IMR-90 (cell line): ENCODE data around the gene PCDHB11. TPM values are rescaled to one million over a fixed set of nuclear protein-coding genes. Genes with fewer than 3 reads are reported as not detected.
"Not testable (repeated sequence)": the region's sequence is repeated elsewhere in the genome, so short reads cannot be mapped to it uniquely, and the experiment has no call there.

Source experiments
- ATAC-seq: fragments of 200-7000 bp; cut with Tn5 transposase; 2 replicates; pipeline ENCODE4 v1.9.1; 2020; ENCODE audit warnings: low read depth, mild to moderate bottlenecking, moderate library complexity
- BruUV-seq: library from RNA; stranded (reverse); fragments of 400-500 nt; replicated peaks from 2 replicates; lab custom pipeline; 2021; lab: Mats Ljungman, UMichigan
- CTCF ChIA-PET: fragments of 300-600 bp; formaldehyde crosslinking; extraction: SDS; loops from one replicate; lab custom pipeline; 2021; ENCODE audit warnings: antibody characterized with exemption; lab: Yijun Ruan, JAX
- POLR2A ChIA-PET: fragments of 300-600 bp; sonication (Branson Sonifier 250); formaldehyde crosslinking; loops from one replicate; lab custom pipeline; 2022; ENCODE audit warnings: antibody characterized with exemption; ENCODE audit not compliant: unreplicated experiment; lab: Charles Lee
- DNase-seq: peaks from one replicate; pipeline ENCODE4 v3.0.0; 2013
- H2AFZ ChIP-seq: replicated peaks from 2 replicates; pipeline ENCODE3; 2013; ENCODE audit warnings: low read length, mild to moderate bottlenecking; ENCODE audit not compliant: poor library complexity
- H2AK5ac ChIP-seq: 2 replicates; pipeline ENCODE4 v1.6.1; 2013; ENCODE audit warnings: low read depth, low read length, inconsistent platforms
- H2AK9ac ChIP-seq: replicated peaks from 2 replicates; pipeline ENCODE3; 2013; ENCODE audit warnings: mild to moderate bottlenecking, low read depth, low read length, moderate library complexity; ENCODE audit not compliant: poor library complexity
- H2BK120ac ChIP-seq: 2 replicates; pipeline ENCODE4 v1.6.1; 2013; ENCODE audit warnings: low read depth, low read length, inconsistent platforms
- H2BK15ac ChIP-seq: 3 replicates; pipeline ENCODE4 v1.6.1; 2013; ENCODE audit warnings: low read depth, low read length, inconsistent platforms
- H2BK20ac ChIP-seq: 2 replicates; pipeline ENCODE4 v1.6.1; 2013; ENCODE audit warnings: low read depth, mild to moderate bottlenecking, inconsistent platforms, low read length, moderate library complexity
- H2BK5ac ChIP-seq: 2 replicates; pipeline ENCODE4 v1.6.1; 2013; ENCODE audit warnings: mild to moderate bottlenecking, low read depth, low read length, inconsistent platforms; ENCODE audit not compliant: poor library complexity, severe bottlenecking
- H3K14ac ChIP-seq: replicated peaks from 2 replicates; pipeline ENCODE4 v1.6.1; 2013; ENCODE audit warnings: low read depth, low read length, inconsistent platforms
- H3K18ac ChIP-seq: 2 replicates; pipeline ENCODE4 v1.6.1; 2013; ENCODE audit warnings: low read depth, low read length, control low read depth
- H3K23ac ChIP-seq: 2 replicates; pipeline ENCODE4 v1.6.1; 2013; ENCODE audit warnings: low read depth, low read length, inconsistent platforms
- H3K27ac ChIP-seq: 2 replicates; pipeline ENCODE4 v1.5.1; 2013; ENCODE audit warnings: mild to moderate bottlenecking, control low read depth, low read length; ENCODE audit not compliant: insufficient read depth
- H3K27me3 ChIP-seq: 2 replicates; pipeline ENCODE4 v1.6.1; 2013; ENCODE audit warnings: low read length; ENCODE audit not compliant: control insufficient read depth, insufficient read depth
- H3K36me3 ChIP-seq: 2 replicates; pipeline ENCODE4 v1.6.1; 2013; ENCODE audit warnings: low read length, mixed read lengths; ENCODE audit not compliant: control insufficient read depth, insufficient read depth
- H3K4ac ChIP-seq: 2 replicates; pipeline ENCODE4 v1.6.1; 2013; ENCODE audit warnings: low read depth, low read length, inconsistent platforms
- H3K4me1 ChIP-seq: 2 replicates; pipeline ENCODE4 v1.6.1; 2013; ENCODE audit warnings: low read length, mixed read lengths; ENCODE audit not compliant: control insufficient read depth, insufficient read depth
- H3K4me2 ChIP-seq: 2 replicates; pipeline ENCODE4 v1.6.1; 2013; ENCODE audit warnings: low read depth, mild to moderate bottlenecking, control low read depth, low read length, moderate library complexity
- H3K4me3 ChIP-seq: 2 replicates; pipeline ENCODE4 v1.5.1; 2013; ENCODE audit warnings: low read depth, mild to moderate bottlenecking, control low read depth, low read length, moderate library complexity; ENCODE audit not compliant: insufficient read depth
- H3K56ac ChIP-seq: 2 replicates; pipeline ENCODE4 v1.6.1; 2013; ENCODE audit warnings: low read length, inconsistent platforms; ENCODE audit not compliant: insufficient read depth; ENCODE audit errors: extremely low read depth
- H3K79me1 ChIP-seq, 2 experiments: 2 replicates each; pipeline ENCODE4 v1.6.1; 2013; ENCODE audit warnings: low read length in 2 of 2, inconsistent platforms in 1 of 2, low read depth in 1 of 2
- H3K9ac ChIP-seq: 2 replicates; pipeline ENCODE4 v1.6.1; 2013; ENCODE audit warnings: low read depth, low read length, control low read depth
- H3K9me1 ChIP-seq: 2 replicates; pipeline ENCODE4 v1.6.1; 2013; ENCODE audit warnings: low read length, inconsistent platforms; ENCODE audit not compliant: insufficient read depth
- H3K9me3 ChIP-seq: 2 replicates; pipeline ENCODE4 v1.6.1; 2013; ENCODE audit warnings: low read length; ENCODE audit not compliant: control insufficient read depth, insufficient read depth
- H4K20me1 ChIP-seq: 2 replicates; pipeline ENCODE4 v1.6.1; 2013; ENCODE audit warnings: low read length, inconsistent platforms; ENCODE audit not compliant: insufficient read depth
- H4K5ac ChIP-seq: 2 replicates; pipeline ENCODE4 v1.6.1; 2013; ENCODE audit warnings: mild to moderate bottlenecking, low read depth, low read length, control low read depth
- H4K8ac ChIP-seq, 2 experiments: 2 replicates each; pipeline ENCODE4 v1.6.1; 2013; ENCODE audit warnings: low read depth in 2 of 2, low read length in 2 of 2, control low read depth in 1 of 2, inconsistent platforms in 1 of 2
- H4K91ac ChIP-seq: 2 replicates; pipeline ENCODE4 v1.6.1; 2013; ENCODE audit warnings: low read depth, low read length, inconsistent platforms; ENCODE audit not compliant: insufficient read depth
- WGBS, 2 experiments: methylation state at CpG; one replicate each; pipeline versions ENCODE4 v1.1.5 to v1.1.7; 2013; ENCODE audit warnings: missing lambda C conversion rate in 2 of 2; ENCODE audit not compliant: insufficient read length in 1 of 2; ENCODE audit errors: extremely low coverage in 2 of 2; 5-methylcytosine and 5-hydroxymethylcytosine counted together
- dilution Hi-C: fragments of 300-500 bp; cut with HindIII; formaldehyde crosslinking; loops from one replicate; pipeline ENCODE4 v1.14.3; 2018; ENCODE audit warnings: low sequenced_read_pairs; ENCODE audit not compliant: unreplicated experiment
- in situ Hi-C: fragments of 300-500 bp; cut with MboI; formaldehyde crosslinking; loops from 3 replicates; pipeline ENCODE4 v1.14.3; 2019; ENCODE audit warnings: low sequenced_read_pairs, inconsistent platforms, mixed read lengths
- intact Hi-C: fragments of 100-400 bp; cut with micrococcal nuclease; formaldehyde crosslinking; loops from 2 replicates; pipeline ENCODE4 v1.10.0; 2022
- polyA plus RNA-seq, 3 experiments: library from polyadenylated mRNA; depleted of rRNA; stranded (reverse); fragments of >200 nt; gene quantifications; 2 replicates each; pipeline ENCODE4 v1.2.3, GENCODE V29; 2012; ENCODE audit warnings: low replicate concordance in 1 of 3
- total RNA-seq: library from RNA; depleted of rRNA; stranded (reverse); fragments of >200 nt; gene quantifications from 2 replicates; pipeline ENCODE4 v1.2.3, GENCODE V29; 2012

The PCDHB11 gene
- total and polyA plus RNA-seq, 2 of the 4 experiments (the other 2 are of a cell fraction): under 0.01 to 0.05 TPM

DNA sequence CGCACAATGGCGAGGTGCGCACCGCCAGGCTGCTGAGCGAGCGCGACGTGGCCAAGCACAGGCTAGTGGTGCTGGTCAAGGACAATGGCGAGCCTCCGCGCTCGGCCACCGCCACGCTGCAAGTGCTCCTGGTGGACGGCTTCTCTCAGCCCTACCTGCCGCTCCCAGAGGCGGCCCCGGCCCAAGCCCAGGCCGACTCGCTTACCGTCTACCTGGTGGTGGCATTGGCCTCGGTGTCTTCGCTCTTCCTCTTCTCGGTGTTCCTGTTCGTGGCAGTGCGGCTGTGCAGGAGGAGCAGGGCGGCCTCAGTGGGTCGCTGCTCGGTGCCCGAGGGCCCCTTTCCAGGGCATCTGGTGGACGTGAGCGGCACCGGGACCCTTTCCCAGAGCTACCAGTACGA lies 48.0 kb downstream of the PCDHB11 start:
- H3K27me3 ChIP-seq, intact Hi-C loops, H4K91ac ChIP-seq, H3K14ac ChIP-seq, H2BK120ac ChIP-seq, H3K4me1 ChIP-seq, H3K79me1 ChIP-seq, ATAC-seq, H3K56ac ChIP-seq, H3K27ac ChIP-seq, H4K5ac ChIP-seq, BruUV-seq, H3K4ac ChIP-seq, POLR2A ChIA-PET, H2BK5ac ChIP-seq, H2AFZ ChIP-seq, dilution Hi-C loops, H2BK20ac ChIP-seq, H3K18ac ChIP-seq, H2BK15ac ChIP-seq, DNase-seq, H3K4me2 ChIP-seq, H3K9ac ChIP-seq, H3K23ac ChIP-seq, H4K8ac ChIP-seq, in situ Hi-C loops, CTCF ChIA-PET, H2AK9ac ChIP-seq, H3K4me3 ChIP-seq, H2AK5ac ChIP-seq, H4K20me1 ChIP-seq, H3K36me3 ChIP-seq, H3K9me1 ChIP-seq: not testable (repeated sequence)
- H3K9me3 ChIP-seq: peaks cover 26% of the 10 kb centered on the region
- WGBS, 2 experiments: 41% methylated on average over 17 of the region's 34 CpGs; no CpG with 5 or more reads in 1 of the 2 experiments
